ENCODE measurements around the gene ENPP5.

ENPP5 gene

GRCh38 chr6:46204880-46205650 is 34.3 kb upstream of the ENPP5 start:
- H3K4me3 ChIP-seq (ENCODE audit: low read length) = no peak overlapping the region
- peaks cover 2% of the 10 kb centered on the region for H3K9me3 ChIP-seq (ENCODE audit: control insufficient read depth, low read length)
- H3K4me1 ChIP-seq (ENCODE audit: control insufficient read depth, insufficient read depth, low read length) = peaks cover 10% of the 10 kb centered on the region
- no peak overlapping the region for H3K9ac ChIP-seq (ENCODE audit: low read length)
- DNase-seq (ENCODE audit: low read depth) = no peak
- peaks cover 4% of the 10 kb centered on the region for H3K27me3 ChIP-seq (replicated peaks; ENCODE audit: control insufficient read depth, insufficient read depth, low read length)
- no peaks in the 10 kb centered on the region for H3K36me3 ChIP-seq (ENCODE audit: control insufficient read depth, insufficient read depth, low read length, severe bottlenecking)

- Histone ChIP-seq H3K4me1 (ENCODE audit: control insufficient read depth, insufficient read depth, low read length) (peaks cover 21% of the 10 kb centered on the region), H3K9me3 (ENCODE audit: control insufficient read depth, low read length) (peaks cover 2% of the 10 kb centered on the region), H3K9ac (ENCODE audit: low read length) (no peak overlapping the region), H3K4me3 (ENCODE audit: low read length) (no peak overlapping the region), H3K27me3 (replicated peaks; ENCODE audit: control insufficient read depth, insufficient read depth, low read length) (peaks cover 4% of the 10 kb centered on the region), H3K36me3 (ENCODE audit: control insufficient read depth, insufficient read depth, low read length, severe bottlenecking) (no peaks in the 10 kb centered on the region)
- peak; percentile 31 for DNase-seq (ENCODE audit: low read depth)
Observed at GRCh38 chr6:46203391-46204177, 32.8 kb upstream of the ENPP5 start.

- H3K9me3 ChIP-seq (ENCODE audit: control insufficient read depth, low read length) = peaks cover 2% of the 10 kb centered on the region
- H3K4me1 ChIP-seq (ENCODE audit: control insufficient read depth, insufficient read depth, low read length) = peaks cover 14% of the 10 kb centered on the region
- H3K27me3 ChIP-seq (replicated peaks; ENCODE audit: control insufficient read depth, insufficient read depth, low read length) = peaks cover 4% of the 10 kb centered on the region
- no peaks in the 10 kb centered on the region for H3K36me3 ChIP-seq (ENCODE audit: control insufficient read depth, insufficient read depth, low read length, severe bottlenecking)
- H3K4me3 ChIP-seq (ENCODE audit: low read length) = no peak overlapping the region
- H3K9ac ChIP-seq (ENCODE audit: low read length) = no peak overlapping the region
- DNase-seq (ENCODE audit: low read depth) = no peak
Observed at GRCh38 chr6:46201702-46202101, 30.9 kb upstream of the ENPP5 start.

- peaks cover 14% of the 10 kb centered on the region for H3K4me1 ChIP-seq (ENCODE audit: control insufficient read depth, insufficient read depth, low read length)
- H3K9ac ChIP-seq (ENCODE audit: low read length) = no peak overlapping the region
Observed at GRCh38 chr6:46199387-46199786, 28.6 kb upstream of the ENPP5 start.

GRCh38 chr6:46191961-46192360 is 21.2 kb upstream of the ENPP5 start:
- H3K36me3 ChIP-seq (ENCODE audit: control insufficient read depth, insufficient read depth, low read length, severe bottlenecking) = no peaks in the 10 kb centered on the region
- H3K4me1 ChIP-seq (ENCODE audit: control insufficient read depth, insufficient read depth, low read length) = peaks cover 23% of the 10 kb centered on the region
- no peaks in the 10 kb centered on the region for H3K9me3 ChIP-seq (ENCODE audit: control insufficient read depth, low read length)
- H3K27me3 ChIP-seq (replicated peaks; ENCODE audit: control insufficient read depth, insufficient read depth, low read length) = no peaks in the 10 kb centered on the region
- H3K9ac ChIP-seq (ENCODE audit: low read length) = no peak overlapping the region
- peak; percentile 58 for DNase-seq (ENCODE audit: low read depth)
- no peak overlapping the region for H3K4me3 ChIP-seq (ENCODE audit: low read length)

More at GRCh38 chr6:46199387-46199786, 28.6 kb upstream of the ENPP5 start:
- H3K27me3 ChIP-seq (replicated peaks; ENCODE audit: control insufficient read depth, insufficient read depth, low read length) = no peaks in the 10 kb centered on the region
- H3K9me3 ChIP-seq (ENCODE audit: control insufficient read depth, low read length) = peaks cover 2% of the 10 kb centered on the region
- no peak overlapping the region for H3K4me3 ChIP-seq (ENCODE audit: low read length)
- no peak for DNase-seq (ENCODE audit: low read depth)
- H3K36me3 ChIP-seq (ENCODE audit: control insufficient read depth, insufficient read depth, low read length, severe bottlenecking) = no peaks in the 10 kb centered on the region

GRCh38 chr6:46190889-46191288 is 20.1 kb upstream of the ENPP5 start:
- H3K9me3 ChIP-seq (ENCODE audit: control insufficient read depth, low read length) = no peaks in the 10 kb centered on the region
- H3K4me3 ChIP-seq (ENCODE audit: low read length) = no peak overlapping the region
- H3K4me1 ChIP-seq (ENCODE audit: control insufficient read depth, insufficient read depth, low read length) = peaks cover 33% of the 10 kb centered on the region
- no peak overlapping the region for H3K9ac ChIP-seq (ENCODE audit: low read length)
- no peaks in the 10 kb centered on the region for H3K36me3 ChIP-seq (ENCODE audit: control insufficient read depth, insufficient read depth, low read length, severe bottlenecking)
- no peaks in the 10 kb centered on the region for H3K27me3 ChIP-seq (replicated peaks; ENCODE audit: control insufficient read depth, insufficient read depth, low read length)
- no peak for DNase-seq (ENCODE audit: low read depth)

GRCh38 chr6:46189726-46190125 is 18.9 kb upstream of the ENPP5 start:
- Histone ChIP-seq H3K27me3 (replicated peaks; ENCODE audit: control insufficient read depth, insufficient read depth, low read length) (no peaks in the 10 kb centered on the region), H3K4me1 (ENCODE audit: control insufficient read depth, insufficient read depth, low read length) (peaks cover 44% of the 10 kb centered on the region), H3K9ac (ENCODE audit: low read length) (no peak overlapping the region), H3K36me3 (ENCODE audit: control insufficient read depth, insufficient read depth, low read length, severe bottlenecking) (no peaks in the 10 kb centered on the region), H3K4me3 (ENCODE audit: low read length) (no peak overlapping the region), H3K9me3 (ENCODE audit: control insufficient read depth, low read length) (no peaks in the 10 kb centered on the region)
- DNase-seq (ENCODE audit: low read depth) = no peak

- no peaks in the 10 kb centered on the region for H3K9me3 ChIP-seq (ENCODE audit: control insufficient read depth, low read length)
- DNase-seq (ENCODE audit: low read depth) = no peak
Observed at GRCh38 chr6:46186583-46186982, 15.8 kb upstream of the ENPP5 start.

GRCh38 chr6:46184114-46184513 is 13.3 kb upstream of the ENPP5 start:
- Histone ChIP-seq H3K4me1 (ENCODE audit: control insufficient read depth, insufficient read depth, low read length) (peaks cover 37% of the 10 kb centered on the region), H3K9ac (ENCODE audit: low read length) (peak overlapping the region; percentile 50), H3K27me3 (replicated peaks; ENCODE audit: control insufficient read depth, insufficient read depth, low read length) (no peaks in the 10 kb centered on the region), H3K4me3 (ENCODE audit: low read length) (peak overlapping the region; percentile 63), H3K36me3 (ENCODE audit: control insufficient read depth, insufficient read depth, low read length, severe bottlenecking) (no peaks in the 10 kb centered on the region), H3K9me3 (ENCODE audit: control insufficient read depth, low read length) (no peaks in the 10 kb centered on the region)
- peak; percentile 75 for DNase-seq (ENCODE audit: low read depth)

More at GRCh38 chr6:46186583-46186982, 15.8 kb upstream of the ENPP5 start:
- Histone ChIP-seq H3K4me1 (ENCODE audit: control insufficient read depth, insufficient read depth, low read length) (peaks cover 46% of the 10 kb centered on the region), H3K4me3 (ENCODE audit: low read length) (no peak overlapping the region), H3K27me3 (replicated peaks; ENCODE audit: control insufficient read depth, insufficient read depth, low read length) (no peaks in the 10 kb centered on the region), H3K36me3 (ENCODE audit: control insufficient read depth, insufficient read depth, low read length, severe bottlenecking) (no peaks in the 10 kb centered on the region), H3K9ac (ENCODE audit: low read length) (no peak overlapping the region)

GRCh38 chr6:46175976-46176375 is 5.2 kb upstream of the ENPP5 start:
- no peak overlapping the region for H3K4me3 ChIP-seq (ENCODE audit: low read length)
- H3K27me3 ChIP-seq (replicated peaks; ENCODE audit: control insufficient read depth, insufficient read depth, low read length) = no peaks in the 10 kb centered on the region
- DNase-seq (ENCODE audit: low read depth) = no peak
- no peak overlapping the region for H3K9ac ChIP-seq (ENCODE audit: low read length)
- no peaks in the 10 kb centered on the region for H3K36me3 ChIP-seq (ENCODE audit: control insufficient read depth, insufficient read depth, low read length, severe bottlenecking)
- no peaks in the 10 kb centered on the region for H3K9me3 ChIP-seq (ENCODE audit: control insufficient read depth, low read length)
- H3K4me1 ChIP-seq (ENCODE audit: control insufficient read depth, insufficient read depth, low read length) = no peaks in the 10 kb centered on the region

- Histone ChIP-seq H3K9me3 (ENCODE audit: control insufficient read depth, low read length) (no peaks in the 10 kb centered on the region), H3K27me3 (replicated peaks; ENCODE audit: control insufficient read depth, insufficient read depth, low read length) (no peaks in the 10 kb centered on the region), H3K4me1 (ENCODE audit: control insufficient read depth, insufficient read depth, low read length) (no peaks in the 10 kb centered on the region), H3K4me3 (ENCODE audit: low read length) (no peak overlapping the region), H3K9ac (ENCODE audit: low read length) (no peak overlapping the region), H3K36me3 (ENCODE audit: control insufficient read depth, insufficient read depth, low read length, severe bottlenecking) (no peaks in the 10 kb centered on the region)
- no peak for DNase-seq (ENCODE audit: low read depth)
Observed at GRCh38 chr6:46175446-46175845, 4.7 kb upstream of the ENPP5 start.

All from adipocyte (in vitro differentiated cells).